Measurements from ENCODE around the gene MSANTD2.

Gene MSANTD2

DNA sequence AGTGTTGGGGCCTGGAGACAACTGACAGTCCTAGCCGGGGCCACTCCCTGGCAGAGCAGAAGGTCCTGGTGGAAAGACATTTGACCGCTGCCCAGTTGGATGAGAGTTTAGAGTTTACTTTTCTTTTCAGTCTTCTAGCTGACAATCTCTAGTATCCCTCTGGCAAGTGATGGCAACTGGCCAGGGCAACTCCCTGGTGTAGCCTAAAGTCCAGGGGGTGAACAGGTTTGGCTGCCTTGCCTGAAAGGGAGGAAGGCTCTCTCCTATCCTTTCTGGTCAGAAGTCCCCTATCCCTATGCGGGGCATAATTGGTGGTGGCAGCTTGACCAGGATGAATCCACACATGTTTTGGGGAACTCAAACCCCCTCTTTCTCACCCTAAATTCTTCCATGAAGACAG, 16.8 kb upstream of the MSANTD2 start:
- no peak for DNase-seq (ENCODE audit: low read depth)

DNA sequence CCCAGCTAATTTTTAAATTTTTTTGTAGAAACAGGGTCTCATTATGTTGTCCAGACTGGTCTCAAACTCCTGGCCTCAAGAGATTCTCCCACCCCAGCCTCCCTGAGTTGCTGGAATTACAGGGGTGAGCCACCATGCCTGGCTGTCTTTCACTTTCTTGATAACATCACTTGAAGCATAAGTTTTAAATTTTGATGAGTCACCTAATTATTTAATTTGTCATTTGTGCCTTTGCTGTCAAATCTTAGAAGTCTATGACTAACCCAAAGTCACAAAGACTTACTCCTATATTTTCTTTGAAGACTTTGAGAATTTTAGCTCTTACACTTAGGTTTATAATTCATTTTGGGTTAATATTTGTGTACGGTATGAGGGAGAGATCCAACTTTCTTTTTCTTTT, 14.5 kb upstream of the MSANTD2 start:
- DNase-seq (ENCODE audit: low read depth): no peak

DNA sequence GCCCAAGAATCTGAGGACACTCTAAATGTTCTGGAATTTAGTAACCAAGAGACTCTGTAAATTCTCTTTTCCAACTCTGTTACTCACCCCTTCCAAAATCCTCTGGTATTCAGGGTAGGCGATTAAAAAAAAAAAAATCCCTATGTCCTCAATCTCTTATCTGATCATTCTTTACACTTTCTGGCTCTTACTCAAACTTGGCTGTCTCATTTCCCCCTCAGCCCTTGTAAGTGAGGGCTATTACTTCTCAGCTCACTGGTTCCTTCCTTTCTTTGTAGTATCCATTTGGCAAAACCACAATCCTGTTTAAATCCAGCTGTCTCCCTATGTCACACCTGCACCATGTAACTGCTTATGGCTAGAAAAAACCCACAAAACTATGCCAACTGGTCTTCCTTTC, 12.7 kb upstream of the MSANTD2 start:
- no peak for DNase-seq (ENCODE audit: low read depth)

DNA sequence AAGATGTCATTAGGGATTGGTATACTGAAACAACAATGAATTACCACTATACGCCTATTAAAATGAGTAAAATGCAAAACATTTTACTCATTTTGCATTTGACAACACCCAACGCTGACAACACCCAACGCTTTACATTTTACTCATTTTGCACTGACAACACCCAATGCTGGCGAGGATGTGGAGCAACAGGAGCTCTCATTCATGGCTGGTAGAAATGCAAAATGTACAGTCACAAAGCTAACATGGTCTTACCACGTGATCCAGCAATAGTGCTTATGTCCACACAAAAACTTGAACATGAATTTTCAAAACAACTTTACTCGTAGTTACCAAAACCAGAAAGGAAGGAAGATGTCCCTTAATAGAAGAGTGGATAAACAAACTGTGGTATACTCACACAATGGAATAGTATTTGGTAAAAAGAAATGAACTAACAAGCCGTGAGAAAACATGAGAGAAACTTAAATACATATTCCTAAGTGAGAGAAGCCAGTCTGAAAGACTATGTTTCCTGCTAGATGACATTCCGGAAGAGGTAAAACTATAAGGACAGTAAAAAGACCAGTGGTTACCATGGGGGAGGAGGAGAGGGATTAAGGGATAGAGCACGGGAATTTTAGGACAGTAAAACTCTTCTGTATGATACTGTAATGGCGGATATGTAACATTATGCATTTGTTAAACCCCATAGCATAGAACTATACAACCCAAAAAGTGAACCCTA, 11.4 kb upstream of the MSANTD2 start:
- DNase-seq (ENCODE audit: low read depth): no peak

DNA sequence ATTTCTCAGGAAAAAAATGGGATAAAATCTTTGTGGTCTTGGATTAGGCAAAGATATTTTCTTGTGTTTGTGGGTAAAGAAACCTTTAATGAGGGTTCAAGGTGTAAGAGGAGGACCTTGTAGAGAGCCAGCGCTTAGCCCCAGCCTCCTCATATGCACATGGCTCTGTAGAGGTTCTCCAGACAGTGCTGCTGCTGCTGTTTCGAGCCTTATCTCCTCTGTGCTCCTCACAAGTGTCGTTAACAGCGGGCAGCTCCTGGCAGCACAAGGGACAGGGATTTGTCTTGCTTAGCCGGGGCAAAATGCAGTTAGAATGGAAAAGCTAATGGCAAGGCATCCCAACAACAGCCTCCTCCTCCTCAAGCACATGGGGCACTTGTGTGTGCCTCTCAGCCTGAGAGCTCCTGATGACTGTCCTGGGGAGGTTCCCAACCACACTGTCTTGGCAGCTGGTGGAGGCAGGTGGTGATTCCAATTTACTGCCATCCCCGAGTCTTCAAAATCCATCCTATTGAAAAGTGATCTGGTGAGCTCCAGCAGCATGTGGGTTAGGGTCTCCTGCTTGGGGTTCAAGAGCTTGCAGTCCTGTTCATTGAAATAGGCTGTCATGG, 7.6 kb upstream of the MSANTD2 start:
- no peak for DNase-seq (ENCODE audit: low read depth)

DNA sequence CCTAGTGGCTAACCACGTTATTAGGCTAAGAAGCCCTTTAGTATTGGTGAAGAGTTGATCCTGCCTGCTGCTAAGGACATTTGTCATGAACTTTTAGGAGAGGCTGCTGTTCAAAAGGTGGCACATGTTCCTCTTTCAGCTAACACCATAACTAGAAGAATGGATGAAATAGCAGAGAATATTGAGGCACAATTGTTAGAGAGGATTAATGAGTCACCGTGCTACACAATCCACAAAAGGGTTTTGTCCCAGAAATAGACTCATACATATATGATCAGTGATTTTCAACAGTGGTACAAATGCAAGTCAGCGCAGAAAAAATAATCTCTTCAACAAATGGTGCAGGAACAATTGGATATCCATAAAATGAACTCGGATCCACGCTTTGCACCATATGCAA, 7.0 kb upstream of the MSANTD2 start:
- no peak for DNase-seq (ENCODE audit: low read depth)

DNA sequence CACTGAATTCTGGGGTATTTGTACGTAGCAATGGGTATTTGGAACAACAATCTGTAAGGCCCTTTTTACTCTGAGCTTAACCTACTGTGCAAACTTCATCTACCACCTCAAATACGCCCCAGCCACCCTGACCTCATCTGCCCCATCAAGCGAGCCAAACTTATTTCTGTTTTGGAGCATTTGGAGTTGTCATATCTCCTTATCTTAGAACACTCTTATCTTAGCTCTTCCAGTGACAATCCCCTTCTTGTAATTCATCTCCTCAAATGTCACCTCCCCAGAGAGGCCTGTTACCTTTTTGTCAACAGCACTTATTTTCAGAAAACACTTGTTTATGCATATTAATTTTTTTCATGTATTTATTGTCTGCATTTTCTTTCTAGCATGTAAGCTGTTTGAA, 4.7 kb upstream of the MSANTD2 start:
- DNase-seq (ENCODE audit: low read depth): no peak

DNA sequence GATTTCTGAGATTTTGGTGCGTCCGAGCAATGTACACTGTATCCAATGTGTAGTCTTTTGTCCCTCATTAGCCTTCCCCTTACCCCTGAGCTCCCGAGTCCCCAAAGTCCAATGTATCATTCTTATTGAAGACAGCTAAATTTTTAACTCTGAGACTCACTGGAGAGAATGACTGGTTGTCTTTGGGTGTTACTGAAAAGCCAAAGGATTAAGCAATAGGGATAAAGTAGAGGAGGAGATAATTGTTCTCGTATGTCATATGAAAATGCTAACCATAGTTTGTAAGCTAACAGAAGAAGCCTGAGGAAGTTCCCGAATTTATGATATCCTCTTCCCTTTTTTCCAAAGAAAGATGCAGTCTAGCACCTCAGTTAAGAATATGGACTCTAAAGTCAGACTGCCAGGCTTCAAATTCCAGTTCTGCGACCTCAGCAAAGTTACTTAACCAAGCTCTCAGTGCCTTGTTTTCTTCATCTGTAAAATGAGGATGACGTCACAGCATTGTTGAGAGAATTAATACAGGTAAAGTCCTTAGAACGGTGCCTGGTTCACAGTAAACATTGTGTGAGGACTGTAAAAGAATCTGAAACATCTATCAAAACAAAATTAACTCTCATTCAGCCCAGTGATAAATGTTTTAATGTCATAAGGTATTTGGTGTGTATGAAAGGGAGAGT, 1.6 kb upstream of the MSANTD2 start:
- DNase-seq (ENCODE audit: low read depth): peak; percentile 65

DNA sequence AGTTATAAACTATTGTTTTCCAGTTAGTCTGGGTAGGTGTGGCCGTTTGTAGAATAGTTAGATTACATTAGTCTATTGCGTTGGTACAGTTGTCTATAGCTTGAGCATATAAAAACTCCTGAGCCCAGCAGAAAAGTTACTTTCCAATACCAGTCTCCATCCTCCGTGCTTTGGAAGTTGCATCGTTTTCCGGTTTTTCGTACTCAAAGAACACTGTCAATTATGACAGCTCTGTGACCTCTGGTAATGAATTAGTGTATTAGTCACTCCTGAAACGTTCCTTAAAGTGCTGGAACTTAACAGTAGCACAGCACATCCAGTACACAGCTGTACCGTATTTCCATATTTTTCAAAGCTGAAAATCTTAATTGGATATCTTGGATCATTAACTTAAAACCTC, 808 bp upstream of the MSANTD2 start:
- DNase-seq (ENCODE audit: low read depth): no peak

DNA sequence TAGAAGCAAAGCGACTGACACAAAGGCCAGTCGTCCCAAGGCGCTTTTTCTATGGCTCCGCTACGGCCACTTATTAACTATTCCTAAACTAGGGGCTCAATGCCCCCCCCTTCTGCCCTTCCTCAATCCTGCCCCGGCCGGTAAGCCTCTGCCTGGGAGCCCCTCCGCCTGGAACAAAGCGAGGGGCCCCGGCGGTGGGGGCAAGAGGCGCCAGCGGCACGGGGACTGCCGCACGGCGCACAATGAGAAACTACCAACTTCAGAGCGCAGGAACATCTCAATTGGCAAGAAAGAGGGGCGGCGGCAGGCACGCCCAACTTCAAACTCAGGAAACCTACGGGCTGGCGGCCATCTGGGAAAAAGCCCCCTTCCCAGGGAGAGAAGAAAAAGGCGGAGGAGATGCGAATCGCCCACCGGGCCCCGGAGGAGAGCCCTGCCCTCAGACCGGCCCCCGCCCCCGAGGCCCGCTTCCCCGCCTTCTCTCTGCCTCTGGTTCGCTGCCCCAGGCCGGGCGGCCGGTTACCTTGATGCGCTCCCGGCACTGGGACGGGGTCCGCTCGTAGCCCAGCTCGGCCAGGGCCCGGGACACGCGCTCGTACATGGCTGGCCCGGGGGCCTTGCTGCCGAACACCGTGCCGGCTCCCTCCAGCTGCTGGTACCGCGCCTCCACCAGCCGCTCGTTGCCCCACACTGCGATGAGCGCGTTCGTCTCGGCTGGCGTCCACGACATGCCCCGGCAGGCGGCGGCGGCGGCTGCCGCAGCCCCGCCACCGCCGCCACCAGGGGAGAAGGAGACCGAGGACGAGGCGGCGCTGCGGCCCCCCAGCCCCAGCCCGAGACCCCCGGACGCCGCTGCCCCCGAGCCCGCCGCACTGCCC, 619 bp downstream of the MSANTD2 start:
- DNase-seq (ENCODE audit: low read depth): no peak

DNA sequence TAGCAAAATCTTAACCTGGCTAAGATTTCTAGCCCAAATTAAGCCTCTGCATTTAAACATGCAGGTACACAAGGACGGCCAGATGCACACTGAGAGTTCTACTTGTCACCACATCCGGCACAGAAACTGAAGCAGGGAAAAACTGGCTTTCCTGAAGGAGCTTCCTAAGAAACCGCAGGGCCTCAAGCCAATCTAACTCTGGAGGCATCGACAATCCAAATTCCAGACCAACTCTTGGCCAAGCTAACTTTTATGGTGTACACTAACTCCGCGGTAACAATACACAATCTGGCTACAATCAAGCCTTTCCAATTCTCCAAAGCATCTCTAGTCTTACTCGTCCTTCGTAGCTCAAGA, 1.2 kb downstream of the MSANTD2 start:
- peak; percentile 67 for DNase-seq (ENCODE audit: low read depth)

DNA sequence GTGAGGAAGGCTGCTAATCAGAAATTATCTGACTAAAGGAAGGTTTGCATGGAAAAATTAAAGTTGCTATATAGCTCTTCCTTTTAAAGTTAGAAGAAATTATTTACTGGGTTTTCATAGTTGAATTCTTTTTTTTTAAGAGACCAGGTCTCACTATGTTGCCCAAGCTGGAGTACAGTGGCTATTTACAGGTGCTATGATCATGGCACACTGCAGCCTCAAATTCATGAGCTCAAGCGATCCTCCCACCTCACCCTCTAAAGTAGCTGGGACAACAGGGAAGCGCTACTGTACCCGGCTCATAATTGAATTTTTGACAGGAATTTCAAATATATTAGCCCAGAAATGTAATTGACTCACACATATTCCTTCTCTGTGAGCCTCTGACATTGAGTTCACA, 3.9 kb downstream of the MSANTD2 start:
- DNase-seq (ENCODE audit: low read depth): no peak

DNA sequence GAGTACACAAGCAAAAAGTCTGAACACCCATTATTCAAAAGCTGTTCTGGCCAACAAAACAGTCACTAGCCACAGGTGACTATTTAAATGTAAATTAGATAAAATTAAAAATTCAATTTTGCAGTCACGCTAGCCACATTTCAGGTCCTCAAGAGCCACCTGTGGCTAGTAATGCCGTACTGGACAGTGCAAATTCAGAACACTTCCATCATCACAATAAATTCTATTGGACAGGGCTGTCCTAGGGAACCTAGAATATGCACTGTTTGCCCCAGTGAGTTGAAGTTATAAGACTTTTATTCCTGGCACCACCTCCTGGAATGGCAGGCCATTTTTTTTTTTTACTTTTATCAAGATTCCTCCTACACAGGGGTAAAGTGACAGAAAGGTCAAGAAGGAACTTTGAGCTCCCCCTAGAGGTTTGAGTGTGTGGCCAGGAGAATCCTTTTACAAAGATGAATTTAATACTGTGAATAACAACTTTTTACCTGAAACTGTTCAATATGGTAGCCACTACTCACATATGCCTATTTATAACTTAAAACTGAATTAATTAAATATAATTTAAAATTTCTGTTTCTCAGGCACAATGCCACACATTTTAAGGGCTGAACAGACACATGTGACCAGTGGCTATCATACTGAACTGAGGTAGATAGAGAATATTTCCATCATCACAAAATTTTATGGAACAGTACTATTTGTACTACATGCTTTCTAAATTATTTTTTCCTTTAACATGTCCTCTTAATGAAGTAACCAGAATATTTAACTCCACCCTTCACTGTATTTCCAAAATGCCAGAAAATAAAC, 6.5 kb downstream of the MSANTD2 start:
- peak; percentile 36 for DNase-seq (ENCODE audit: low read depth)

DNA sequence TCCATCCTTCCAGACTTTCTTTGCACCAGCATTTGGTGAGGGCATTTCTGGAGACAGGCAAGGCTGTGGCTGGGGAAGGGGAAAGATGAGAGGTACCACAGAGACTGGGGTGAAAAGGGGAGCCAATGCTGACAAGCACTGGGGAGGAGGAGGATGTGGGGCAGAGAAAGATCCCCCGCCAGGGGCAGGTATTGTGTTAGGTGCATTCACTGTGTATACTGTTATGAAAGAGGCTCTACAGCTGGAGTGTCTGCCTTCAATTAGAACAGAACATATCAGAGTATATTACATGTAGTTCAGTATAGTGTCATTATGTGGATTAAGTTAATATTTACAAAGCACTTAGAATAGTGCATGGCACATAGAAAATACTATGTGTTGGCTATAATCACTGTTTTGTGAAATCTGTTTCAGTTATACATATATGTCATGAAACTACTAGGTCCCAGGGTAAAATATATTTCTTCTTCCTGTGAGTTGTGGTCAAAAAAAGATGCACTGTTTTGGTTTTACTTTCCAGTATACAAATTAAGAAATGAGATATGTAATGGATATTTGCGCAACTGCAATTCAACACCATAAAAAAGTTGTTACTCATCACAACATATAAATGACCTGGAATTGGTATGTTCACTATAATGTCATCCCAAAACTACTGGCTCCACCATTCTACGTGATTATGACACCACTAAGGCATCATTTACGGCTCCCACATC, 8.4 kb downstream of the MSANTD2 start:
- peak; percentile 63 for DNase-seq (ENCODE audit: low read depth)

DNA sequence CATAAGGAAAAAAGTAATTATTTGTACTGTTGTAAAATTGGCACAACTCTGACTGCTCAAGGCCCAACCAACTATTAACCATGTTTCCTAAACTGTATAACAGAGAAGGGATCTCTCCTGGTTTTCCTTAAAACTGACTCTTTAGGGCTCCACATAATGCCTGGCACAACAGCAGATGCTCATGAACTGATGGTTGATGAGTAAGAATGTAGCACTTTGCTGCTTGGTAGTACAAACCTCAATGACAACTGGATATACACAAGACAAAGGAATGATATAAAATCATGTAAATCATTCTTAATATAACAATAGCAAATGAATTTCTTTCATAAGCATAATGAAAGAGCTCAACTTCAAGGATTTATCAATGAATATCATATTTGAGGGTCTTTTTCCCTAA, 11.7 kb downstream of the MSANTD2 start:
- no peak for DNase-seq (ENCODE audit: low read depth)

DNA sequence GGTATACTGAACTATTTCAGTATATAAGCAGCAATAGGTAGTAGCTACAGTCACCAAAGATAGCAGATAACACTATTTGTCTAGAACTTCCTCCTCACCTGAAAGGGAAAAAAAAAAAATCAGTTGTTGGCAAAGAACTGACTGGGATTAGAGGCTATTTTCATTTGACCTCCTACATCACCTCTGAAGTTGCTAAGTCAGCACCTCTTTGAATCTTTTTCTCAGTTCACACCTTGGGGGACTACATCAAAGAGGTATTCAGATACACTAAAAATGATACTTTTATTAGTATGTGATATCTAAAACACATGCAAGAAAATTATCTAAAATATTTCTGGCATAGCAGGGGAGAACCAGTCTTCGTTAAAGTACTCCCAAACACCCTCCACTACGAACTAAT, 16.2 kb downstream of the MSANTD2 start:
- DNase-seq (ENCODE audit: low read depth): no peak

DNA sequence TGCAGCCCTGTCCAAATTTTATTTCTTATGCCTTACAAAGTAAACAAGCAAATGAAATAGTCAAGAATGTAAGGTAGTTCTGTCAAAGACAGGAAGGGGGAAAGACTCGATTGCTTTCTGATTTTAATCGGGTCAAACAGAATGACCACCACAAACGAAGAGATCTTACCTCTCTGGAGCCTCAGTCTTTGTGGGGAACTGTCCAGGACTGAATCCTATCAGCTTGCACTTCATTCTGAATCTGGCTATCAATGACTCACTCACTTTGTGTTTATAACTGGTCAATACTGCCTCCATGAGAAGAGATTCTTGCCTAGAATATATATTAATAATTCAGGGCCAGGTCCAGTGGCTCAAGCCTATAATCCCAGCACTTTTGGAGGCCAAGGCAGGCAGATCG, 17.2 kb downstream of the MSANTD2 start:
- no peak for DNase-seq (ENCODE audit: low read depth)

DNA sequence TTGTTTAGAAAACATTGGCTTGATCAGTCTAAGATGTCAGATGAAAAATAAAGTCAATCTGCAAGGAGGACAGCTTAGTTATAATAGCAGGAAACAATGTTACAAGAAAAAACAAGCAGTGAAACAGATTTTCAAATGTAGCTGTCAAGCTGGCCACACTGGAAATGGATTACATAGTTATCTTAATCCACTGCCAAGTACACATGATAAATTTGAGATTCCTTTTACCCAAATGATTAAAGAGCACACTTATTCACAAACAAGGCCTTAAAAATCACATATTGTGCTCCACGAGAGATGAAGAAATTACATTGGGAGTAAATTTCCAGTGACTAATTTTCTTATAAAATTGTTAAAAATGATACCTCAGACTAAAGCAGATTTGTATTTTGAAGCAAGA, 20.6 kb downstream of the MSANTD2 start:
- DNase-seq (ENCODE audit: low read depth): no peak

DNA sequence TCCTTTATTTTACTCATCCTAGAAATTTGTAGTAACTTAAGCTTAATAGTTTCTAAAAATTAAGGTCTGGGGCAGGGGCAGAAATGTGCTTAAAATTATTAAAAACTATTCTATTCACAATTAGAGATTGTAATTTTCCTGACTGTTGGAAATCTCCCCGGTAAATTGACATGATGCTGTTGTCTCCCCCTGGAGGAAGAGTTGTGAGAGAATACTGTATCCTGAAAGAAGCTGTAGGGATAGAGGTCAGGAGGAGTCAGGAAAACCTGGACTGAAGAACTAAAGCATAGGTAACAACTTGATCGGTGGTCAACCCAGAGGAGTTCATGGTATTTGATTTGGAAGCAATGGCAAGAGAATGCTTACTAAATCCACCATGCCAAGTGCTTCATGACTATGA, 21.9 kb downstream of the MSANTD2 start:
- no peak for DNase-seq (ENCODE audit: low read depth)

DNA sequence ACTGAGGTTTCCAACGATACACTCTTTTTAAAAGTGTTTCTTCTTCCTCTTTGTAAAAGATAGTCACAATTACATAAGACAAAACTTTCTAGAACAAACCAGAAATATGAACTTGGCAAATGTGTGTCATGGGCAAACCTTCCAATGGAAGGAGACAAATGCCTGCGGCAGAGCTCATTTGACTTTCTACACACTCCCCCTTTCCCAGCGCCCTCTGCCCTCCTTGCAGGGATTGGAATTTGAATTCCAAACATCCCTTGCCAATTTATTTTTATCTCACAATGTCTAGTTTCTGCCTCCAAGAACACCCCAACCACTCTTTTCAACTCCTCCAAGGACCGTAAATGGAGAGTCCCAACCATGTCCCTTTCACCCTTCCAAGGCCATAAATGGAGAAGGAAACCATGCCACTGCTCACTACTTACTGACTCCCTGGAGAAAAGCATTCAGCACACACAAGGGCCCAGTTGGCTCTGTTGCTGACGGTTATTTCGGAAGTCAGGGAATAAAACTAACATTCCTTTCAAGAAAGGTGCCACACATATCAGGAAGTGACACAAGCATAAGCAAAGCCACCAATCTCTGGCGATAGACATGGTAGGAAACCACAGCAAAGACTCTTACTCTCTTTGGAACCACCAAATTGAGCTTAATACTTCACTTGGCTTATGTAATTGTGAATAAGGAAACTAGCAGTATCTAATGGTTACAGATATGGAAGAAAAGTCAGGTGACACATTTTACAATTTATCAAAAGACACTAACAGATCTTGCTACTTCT, 23.2 kb downstream of the MSANTD2 start:
- DNase-seq (ENCODE audit: low read depth): no peak
